HG02798 (cell line): ENCODE data around the gene RRP1B.
"Not testable (repeated sequence)": the region's sequence is repeated elsewhere in the genome, so short reads cannot be mapped to it uniquely, and the experiment has no call there.

Source experiments
- ATAC-seq: cut with Tn5 transposase; IDR thresholded peaks from one replicate; pipeline ENCODE4 v1.9.1; 2021; ENCODE audit warnings: mild to moderate bottlenecking; ENCODE audit not compliant: unreplicated experiment, poor library complexity

RRP1B gene

GRCh38 chr21:43664358-43664757 is 5.0 kb downstream of the RRP1B start:
- no peak for ATAC-seq

GRCh38 chr21:43665879-43666278 is 6.5 kb downstream of the RRP1B start:
- no peak for ATAC-seq

GRCh38 chr21:43667191-43667904 is 8.0 kb downstream of the RRP1B start:
- ATAC-seq, result no peak

GRCh38 chr21:43669828-43670605 is 10.7 kb downstream of the RRP1B start:
- ATAC-seq, result no peak

- no peak for ATAC-seq
These were observed 16.5 kb downstream of the RRP1B start for GRCh38 chr21:43675871-43676270.

GRCh38 chr21:43676391-43676790 is 17.0 kb downstream of the RRP1B start:
- no peak for ATAC-seq

- ATAC-seq, result no peak
These were observed 20.6 kb downstream of the RRP1B start for GRCh38 chr21:43679951-43680350.

GRCh38 chr21:43680421-43680820 is 21.1 kb downstream of the RRP1B start:
- not testable (repeated sequence) for ATAC-seq

- no peak for ATAC-seq
These were observed 22.3 kb downstream of the RRP1B start for GRCh38 chr21:43681650-43682049.

- no peak for ATAC-seq
These were observed 25.1 kb downstream of the RRP1B start for GRCh38 chr21:43684424-43684823.

- no peak for ATAC-seq
These were observed 27.6 kb downstream of the RRP1B start for GRCh38 chr21:43686811-43687565.

- no peak for ATAC-seq
These were observed 28.4 kb downstream of the RRP1B start for GRCh38 chr21:43687566-43688399.

- ATAC-seq, result no peak
These were observed 29.5 kb downstream of the RRP1B start for GRCh38 chr21:43688906-43689305.

- no peak for ATAC-seq
These were observed 30.4 kb downstream of the RRP1B start for GRCh38 chr21:43689556-43690337.

GRCh38 chr21:43690346-43690745 is 31.0 kb downstream of the RRP1B start:
- ATAC-seq, result no peak

- no peak for ATAC-seq
These were observed 31.9 kb downstream of the RRP1B start for GRCh38 chr21:43691086-43691795.

- ATAC-seq, result no peak
These were observed 32.4 kb downstream of the RRP1B start for GRCh38 chr21:43691801-43692200.

GRCh38 chr21:43692949-43693348 is 33.6 kb downstream of the RRP1B start:
- ATAC-seq, result no peak

- ATAC-seq, result no peak
These were observed 34.6 kb downstream of the RRP1B start for GRCh38 chr21:43693981-43694380.
